Measurements from ENCODE around the gene AGA. TPM values are rescaled to one million over a fixed set of nuclear protein-coding genes. Genes with fewer than 3 reads are reported as not detected.
A peak's percentile ranks its signal among the peaks of the same experiment; 100 is the strongest.

AGA gene
- total and polyA plus RNA-seq, 2 of the 13 experiments (the other 11 are each of a cell fraction or from before 2014, with no cell fraction given), result 21.9 to 22.3 TPM

- TF ChIP-seq IRF2 (CRISPR knock-in tag; IDR thresholded peaks at IDR 0.05) (0 out of 2 replicates have a peak, but pooled peaks have one; percentile 24), ZNF547 (CRISPR knock-in tag; IDR thresholded peaks at IDR 0.05) (no peak), MYPOP (CRISPR knock-in tag; IDR thresholded peaks at IDR 0.05) (peak; percentile 43; the same call in 1 of the 2 replicates), MEIS2 (CRISPR knock-in tag; IDR thresholded peaks at IDR 0.05) (peak; percentile 77; the same call in 1 of the 2 replicates), ZNF20 (CRISPR knock-in tag; IDR thresholded peaks at IDR 0.05) (no peak), TAF1 (CRISPR knock-in tag; IDR thresholded peaks at IDR 0.05) (peak; percentile 90), ZNF318 (CRISPR knock-in tag; IDR thresholded peaks at IDR 0.05) (0 out of 2 replicates have a peak, but pooled peaks have one; percentile 39), ZNF616 (CRISPR knock-in tag; IDR thresholded peaks at IDR 0.05; ENCODE audit: low read depth) (no peak), ZNF615 (CRISPR knock-in tag; IDR thresholded peaks at IDR 0.05; ENCODE audit: borderline replicate concordance) (peak; percentile 77; the same call in 1 of the 2 replicates), ZNF235 (CRISPR knock-in tag; IDR thresholded peaks at IDR 0.05; ENCODE audit: borderline replicate concordance) (no peak; the same call in 1 of the 2 replicates), ZNF10 (CRISPR knock-in tag; IDR thresholded peaks at IDR 0.05; ENCODE audit: borderline replicate concordance, low read depth) (no peak)
- TF ChIP-seq, protein P1, sequence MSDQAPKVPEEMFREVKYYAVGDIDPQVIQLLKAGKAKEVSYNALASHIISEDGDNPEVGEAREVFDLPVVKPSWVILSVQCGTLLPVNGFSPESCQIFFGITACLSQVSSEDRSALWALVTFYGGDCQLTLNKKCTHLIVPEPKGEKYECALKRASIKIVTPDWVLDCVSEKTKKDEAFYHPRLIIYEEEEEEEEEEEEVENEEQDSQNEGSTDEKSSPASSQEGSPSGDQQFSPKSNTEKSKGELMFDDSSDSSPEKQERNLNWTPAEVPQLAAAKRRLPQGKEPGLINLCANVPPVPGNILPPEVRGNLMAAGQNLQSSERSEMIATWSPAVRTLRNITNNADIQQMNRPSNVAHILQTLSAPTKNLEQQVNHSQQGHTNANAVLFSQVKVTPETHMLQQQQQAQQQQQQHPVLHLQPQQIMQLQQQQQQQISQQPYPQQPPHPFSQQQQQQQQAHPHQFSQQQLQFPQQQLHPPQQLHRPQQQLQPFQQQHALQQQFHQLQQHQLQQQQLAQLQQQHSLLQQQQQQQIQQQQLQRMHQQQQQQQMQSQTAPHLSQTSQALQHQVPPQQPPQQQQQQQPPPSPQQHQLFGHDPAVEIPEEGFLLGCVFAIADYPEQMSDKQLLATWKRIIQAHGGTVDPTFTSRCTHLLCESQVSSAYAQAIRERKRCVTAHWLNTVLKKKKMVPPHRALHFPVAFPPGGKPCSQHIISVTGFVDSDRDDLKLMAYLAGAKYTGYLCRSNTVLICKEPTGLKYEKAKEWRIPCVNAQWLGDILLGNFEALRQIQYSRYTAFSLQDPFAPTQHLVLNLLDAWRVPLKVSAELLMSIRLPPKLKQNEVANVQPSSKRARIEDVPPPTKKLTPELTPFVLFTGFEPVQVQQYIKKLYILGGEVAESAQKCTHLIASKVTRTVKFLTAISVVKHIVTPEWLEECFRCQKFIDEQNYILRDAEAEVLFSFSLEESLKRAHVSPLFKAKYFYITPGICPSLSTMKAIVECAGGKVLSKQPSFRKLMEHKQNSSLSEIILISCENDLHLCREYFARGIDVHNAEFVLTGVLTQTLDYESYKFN (CRISPR knock-in tag; conservative IDR thresholded peaks at IDR 0.05), result peak; percentile 36; the same call in 1 of the 2 replicates
- TF ChIP-seq, protein P2, sequence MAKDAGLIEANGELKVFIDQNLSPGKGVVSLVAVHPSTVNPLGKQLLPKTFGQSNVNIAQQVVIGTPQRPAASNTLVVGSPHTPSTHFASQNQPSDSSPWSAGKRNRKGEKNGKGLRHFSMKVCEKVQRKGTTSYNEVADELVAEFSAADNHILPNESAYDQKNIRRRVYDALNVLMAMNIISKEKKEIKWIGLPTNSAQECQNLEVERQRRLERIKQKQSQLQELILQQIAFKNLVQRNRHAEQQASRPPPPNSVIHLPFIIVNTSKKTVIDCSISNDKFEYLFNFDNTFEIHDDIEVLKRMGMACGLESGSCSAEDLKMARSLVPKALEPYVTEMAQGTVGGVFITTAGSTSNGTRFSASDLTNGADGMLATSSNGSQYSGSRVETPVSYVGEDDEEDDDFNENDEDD (CRISPR knock-in tag; IDR thresholded peaks at IDR 0.05; ENCODE audit: borderline replicate concordance), result peak; percentile 84; the same call in 1 of the 2 replicates
These were observed at the start of gene AGA (continued) for GRCh38 chr4:177441803-177442622.

Data from HepG2 (cell line).